Measurements from ENCODE around the gene CRACR2B.

- TF ChIP-seq CTCF (conservative IDR thresholded peaks at IDR 0.05; ENCODE audit: low read length): no peak
- no peak for TF ChIP-seq EZH2phosphoT487 (IDR thresholded peaks at IDR 0.05; ENCODE audit: borderline replicate concordance)
Observed at GRCh38 chr11:790721-791564, 36.8 kb upstream of the CRACR2B start.

All from Loucy (cell line).